ENCODE measurements around the gene RRN3.
A peak's percentile ranks its signal among the peaks of the same experiment; 100 is the strongest.
"Not testable (repeated sequence)": the region's sequence is repeated elsewhere in the genome, so short reads cannot be mapped to it uniquely, and the experiment has no call there.

Gene RRN3

GRCh38 chr16:15027503-15028344, 66.3 kb downstream of the RRN3 start:
- DNase-seq (ENCODE audit: low spot score), result not testable (repeated sequence)

- not testable (repeated sequence) for DNase-seq (ENCODE audit: low spot score)
Measured at GRCh38 chr16:15027051-15027450, 67.0 kb downstream of the RRN3 start.

GRCh38 chr16:15025234-15025951, 68.7 kb downstream of the RRN3 start:
- DNase-seq (ENCODE audit: low spot score), result not testable (repeated sequence)

GRCh38 chr16:15024858-15025199, 69.2 kb downstream of the RRN3 start:
- DNase-seq (ENCODE audit: low spot score), result not testable (repeated sequence)

- not testable (repeated sequence) for DNase-seq (ENCODE audit: low spot score)
Measured at GRCh38 chr16:15023381-15024077, 70.5 kb downstream of the RRN3 start.

- DNase-seq (ENCODE audit: low spot score), result peak; percentile 72
Measured at GRCh38 chr16:15022194-15022593, 71.9 kb downstream of the RRN3 start.

- not testable (repeated sequence) for DNase-seq (ENCODE audit: low spot score)
Measured at GRCh38 chr16:15021429-15021828, 72.6 kb downstream of the RRN3 start.

GRCh38 chr16:15016951-15017580, 77.0 kb downstream of the RRN3 start:
- DNase-seq (ENCODE audit: low spot score), result peak; percentile 55

GRCh38 chr16:15016354-15016753, 77.7 kb downstream of the RRN3 start:
- not testable (repeated sequence) for DNase-seq (ENCODE audit: low spot score)

- not testable (repeated sequence) for DNase-seq (ENCODE audit: low spot score)
Measured at GRCh38 chr16:15015671-15016070, 78.4 kb downstream of the RRN3 start.

- not testable (repeated sequence) for DNase-seq (ENCODE audit: low spot score)
Measured at GRCh38 chr16:15012941-15013340, 81.1 kb downstream of the RRN3 start.

Measured in hematopoietic multipotent progenitor cell treated with erythropoietin and hydrocortisone succinate and interleukin-3 and kit ligand, for 17 days (in vitro differentiated cells).